Measurements from ENCODE around the gene FAM53A. TPM values are rescaled to one million over a fixed set of nuclear protein-coding genes. Genes with fewer than 3 reads are reported as not detected.
A peak's percentile ranks its signal among the peaks of the same experiment; 100 is the strongest.

The FAM53A gene
- total and polyA plus RNA-seq, 10 of the 15 experiments (the other 5 are each of a cell fraction or from before 2014, with no cell fraction given) = 0.02 to 0.87 (median 0.38) TPM; not detected in 2

- TF ChIP-seq ZBTB40 (IDR thresholded peaks at IDR 0.05; ENCODE audit: borderline replicate concordance) (0 out of 2 replicates have a peak, but pooled peaks have one; percentile 36), BMI1 (IDR thresholded peaks at IDR 0.05; ENCODE audit: borderline replicate concordance) (no peak), ESRRA (IDR thresholded peaks at IDR 0.05; ENCODE audit: low read length) (no peak), KLF5 (IDR thresholded peaks at IDR 0.05; ENCODE audit: partially characterized antibody) (no peak), ZZZ3 (IDR thresholded peaks at IDR 0.05; ENCODE audit: control insufficient read depth, insufficient read length, low read depth) (no peak), FOS (IDR thresholded peaks at IDR 0.05; ENCODE audit: borderline replicate concordance, extremely low read depth, insufficient read length) (no peak), SREBF2 (IDR thresholded peaks at IDR 0.05; ENCODE audit: low read length) (no peak), IRF5 (IDR thresholded peaks at IDR 0.05; ENCODE audit: borderline replicate concordance) (peak; percentile 68; the same call in 1 of the 2 replicates), SIX5 (IDR thresholded peaks at IDR 0.05; ENCODE audit: low read depth, low read length, severe bottlenecking) (no peak), STAT3 (IDR thresholded peaks at IDR 0.05; ENCODE audit: low read depth, low read length) (no peak), EED (IDR thresholded peaks at IDR 0.05; ENCODE audit: low read depth) (peak; percentile 47; the same call in 1 of the 2 replicates), ZSCAN29 (IDR thresholded peaks at IDR 0.05) (no peak), ZNF274 (IDR thresholded peaks at IDR 0.05; ENCODE audit: insufficient read depth, insufficient read length) (no peak), E2F4 (IDR thresholded peaks at IDR 0.05; ENCODE audit: low read depth, low read length) (no peak), KDM1A (IDR thresholded peaks at IDR 0.05; ENCODE audit: borderline replicate concordance) (no peak), ZNF592 (IDR thresholded peaks at IDR 0.05) (no peak), PAX5 (IDR thresholded peaks at IDR 0.05; ENCODE audit: borderline replicate concordance, low read depth, low read length) (no peak), RB1 (IDR thresholded peaks at IDR 0.05; ENCODE audit: borderline replicate concordance) (no peak), BHLHE40 (IDR thresholded peaks at IDR 0.05; ENCODE audit: borderline replicate concordance in 1 of 2, low read depth in 2 of 2, low read length in 1 of 2) (no peak)
Observed at GRCh38 chr4:1713003-1713851, 29.1 kb upstream of the FAM53A start (continued).

Measured in GM12878 (cell line).